ENCODE results near the gene MRPL21. TPM values are rescaled to one million over a fixed set of nuclear protein-coding genes. Genes with fewer than 3 reads are reported as not detected.

The MRPL21 gene
- total and polyA plus RNA-seq, 2 of the 13 experiments (the other 11 are each of a cell fraction or from before 2014, with no cell fraction given) = 61.5 to 100 TPM

DNA sequence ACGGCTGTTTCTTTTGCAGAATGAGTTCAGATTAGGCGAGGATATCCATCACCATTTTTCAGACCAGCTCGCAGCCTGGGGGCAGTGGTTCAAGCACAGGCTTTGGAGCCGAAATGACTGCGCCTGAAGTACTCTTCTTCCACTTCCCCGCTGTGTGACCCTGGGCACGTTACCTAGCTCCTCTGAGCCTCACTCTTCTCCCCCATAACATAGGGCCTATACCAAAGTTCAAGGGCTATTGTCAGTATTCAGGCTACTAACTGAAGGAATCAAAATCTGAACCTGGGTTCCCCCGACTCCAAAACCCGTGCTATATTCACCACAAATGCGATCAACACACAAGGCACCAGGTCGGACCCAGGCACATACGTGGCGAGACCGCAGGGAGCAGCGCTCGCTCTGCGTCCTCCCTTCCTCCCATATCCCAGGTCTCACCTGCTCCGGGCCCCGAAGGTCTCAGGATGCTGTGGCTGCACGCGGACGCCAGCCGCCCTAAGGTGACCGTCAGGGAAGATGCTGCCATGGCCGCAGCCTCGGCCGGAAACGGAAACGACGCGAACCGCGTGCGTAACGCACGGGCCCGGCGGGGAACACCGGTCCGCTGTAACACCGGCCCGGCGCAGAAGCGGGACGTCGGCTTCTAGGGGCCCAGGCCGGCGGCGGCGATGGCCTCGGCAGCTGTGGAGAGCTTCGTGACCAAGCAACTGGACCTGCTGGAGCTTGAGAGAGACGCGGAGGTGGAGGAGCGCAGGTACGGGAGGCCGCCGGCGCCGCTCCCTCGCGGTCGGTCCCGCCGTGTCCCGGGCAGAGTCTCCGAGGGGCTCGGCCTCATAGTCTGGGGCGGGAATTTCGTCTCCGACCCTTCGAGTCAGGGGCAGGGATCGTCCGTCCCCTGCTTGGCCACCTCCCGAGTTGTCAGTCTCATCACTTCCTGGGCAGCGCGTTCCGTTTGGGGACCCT is at the start of gene MRPL21, which contains the start of gene IGHMBP2 (continued):
- no peak for TF ChIP-seq HNF4G (IDR thresholded peaks at IDR 0.05; ENCODE audit: borderline replicate concordance, low read depth, low read length)
- TF ChIP-seq HNF4G (CRISPR knock-in tag; IDR thresholded peaks at IDR 0.05; ENCODE audit: borderline replicate concordance, low read depth) = peak; percentile 64; the same call in 1 of the 2 replicates
- TF ChIP-seq ZNF572 (CRISPR knock-in tag; IDR thresholded peaks at IDR 0.05) = no peak
- TF ChIP-seq HDAC1 (CRISPR knock-in tag; IDR thresholded peaks at IDR 0.05) = peak; percentile 100
- peak; percentile 61; the same call in 1 of the 2 replicates for TF ChIP-seq GLI4 (CRISPR knock-in tag; IDR thresholded peaks at IDR 0.05; ENCODE audit: borderline replicate concordance)
- peak; percentile 62; the same call in 1 of the 2 replicates for TF ChIP-seq ZNF749 (CRISPR knock-in tag; IDR thresholded peaks at IDR 0.05; ENCODE audit: borderline replicate concordance)
- peak; percentile 49; the same call in 1 of the 2 replicates for TF ChIP-seq GATA4 (IDR thresholded peaks at IDR 0.05; ENCODE audit: borderline replicate concordance, low read depth)
- no peak for TF ChIP-seq HNF1A (IDR thresholded peaks at IDR 0.05; ENCODE audit: low read depth)
- peak; percentile 75 for TF ChIP-seq HNF1A (CRISPR knock-in tag; IDR thresholded peaks at IDR 0.05; ENCODE audit: borderline replicate concordance)
- TF ChIP-seq CENPT (CRISPR knock-in tag; IDR thresholded peaks at IDR 0.05; ENCODE audit: low read depth) = peak; percentile 79
- TF ChIP-seq, protein P1, sequence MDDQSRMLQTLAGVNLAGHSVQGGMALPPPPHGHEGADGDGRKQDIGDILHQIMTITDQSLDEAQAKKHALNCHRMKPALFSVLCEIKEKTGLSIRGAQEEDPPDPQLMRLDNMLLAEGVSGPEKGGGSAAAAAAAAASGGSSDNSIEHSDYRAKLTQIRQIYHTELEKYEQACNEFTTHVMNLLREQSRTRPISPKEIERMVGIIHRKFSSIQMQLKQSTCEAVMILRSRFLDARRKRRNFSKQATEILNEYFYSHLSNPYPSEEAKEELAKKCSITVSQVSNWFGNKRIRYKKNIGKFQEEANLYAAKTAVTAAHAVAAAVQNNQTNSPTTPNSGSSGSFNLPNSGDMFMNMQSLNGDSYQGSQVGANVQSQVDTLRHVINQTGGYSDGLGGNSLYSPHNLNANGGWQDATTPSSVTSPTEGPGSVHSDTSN (CRISPR knock-in tag; IDR thresholded peaks at IDR 0.05; ENCODE audit: borderline replicate concordance) = no peak
- peak; percentile 77 for TF ChIP-seq TBX2 (CRISPR knock-in tag; IDR thresholded peaks at IDR 0.05; ENCODE audit: borderline replicate concordance)
- TF ChIP-seq POLR2AphosphoS5 (IDR thresholded peaks at IDR 0.05; ENCODE audit: low read depth, low read length) = peak; percentile 91
- peak; percentile 95 for TF ChIP-seq SALL2 (CRISPR knock-in tag; IDR thresholded peaks at IDR 0.05)
- peak; percentile 81 for TF ChIP-seq NR2C2 (CRISPR knock-in tag; IDR thresholded peaks at IDR 0.05; ENCODE audit: borderline replicate concordance)
- TF ChIP-seq ZNF784 (CRISPR knock-in tag; IDR thresholded peaks at IDR 0.05; ENCODE audit: borderline replicate concordance) = peak; percentile 76; the same call in 1 of the 2 replicates
- no peak for TF ChIP-seq DDIT3 (CRISPR knock-in tag; IDR thresholded peaks at IDR 0.05)
- TF ChIP-seq ZNF629 (CRISPR knock-in tag; conservative IDR thresholded peaks at IDR 0.05) = no peak; the same call in 1 of the 2 replicates
- peak; percentile 85 for TF ChIP-seq ARNT2 (CRISPR knock-in tag; IDR thresholded peaks at IDR 0.05; ENCODE audit: low read depth)
- peak; percentile 92; the same call in 1 of the 2 replicates for TF ChIP-seq ZNF350 (CRISPR knock-in tag; IDR thresholded peaks at IDR 0.05; ENCODE audit: borderline replicate concordance, low read depth)

Data from HepG2 (cell line).